ENCODE data around the gene SORCS3.

SORCS3 gene

GRCh38 chr10:104842704-104843103, 201.6 kb downstream of the SORCS3 start:
- no peak for DNase-seq (ENCODE audit: low spot score)

- DNase-seq (ENCODE audit: low spot score), result no peak
Observed at GRCh38 chr10:104844073-104844472, 203.0 kb downstream of the SORCS3 start.

GRCh38 chr10:104850023-104850422, 208.9 kb downstream of the SORCS3 start:
- DNase-seq (ENCODE audit: low spot score), result no peak

DNA sequence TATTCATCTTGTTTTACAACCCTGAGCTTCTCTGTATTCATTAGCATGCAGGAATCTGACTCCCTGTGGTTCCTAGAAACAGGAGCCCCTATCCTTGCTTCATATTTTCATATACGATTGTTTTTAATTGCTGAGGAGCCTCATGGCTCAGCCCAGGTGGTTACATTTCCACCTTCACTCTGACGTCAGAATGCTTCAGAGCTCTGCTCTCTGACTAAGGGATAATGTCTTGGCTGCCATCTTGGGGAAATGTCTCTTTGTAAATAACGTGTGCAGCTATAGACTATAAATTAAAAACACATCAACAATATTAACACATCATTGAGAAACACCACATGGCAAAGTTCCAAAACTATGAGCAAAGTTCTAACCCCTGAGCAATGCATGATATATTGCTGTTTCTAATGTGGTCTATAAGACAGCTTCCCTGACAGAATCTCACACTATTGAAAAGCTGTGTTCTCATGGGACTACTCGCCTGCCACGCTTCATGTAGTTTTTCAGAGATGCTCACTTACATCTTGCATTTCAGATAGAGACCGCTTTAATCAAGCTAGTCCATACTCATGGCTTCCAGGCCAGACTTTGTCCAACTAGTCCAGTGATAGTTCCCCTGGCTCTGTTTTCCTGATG, 227.0 kb downstream of the SORCS3 start:
- no peak for DNase-seq (ENCODE audit: low spot score)

GRCh38 chr10:104872691-104873090, 231.6 kb downstream of the SORCS3 start:
- no peak for DNase-seq (ENCODE audit: low spot score)

- DNase-seq (ENCODE audit: low spot score), result no peak
Observed at GRCh38 chr10:104873161-104873560, 232.1 kb downstream of the SORCS3 start.

DNA sequence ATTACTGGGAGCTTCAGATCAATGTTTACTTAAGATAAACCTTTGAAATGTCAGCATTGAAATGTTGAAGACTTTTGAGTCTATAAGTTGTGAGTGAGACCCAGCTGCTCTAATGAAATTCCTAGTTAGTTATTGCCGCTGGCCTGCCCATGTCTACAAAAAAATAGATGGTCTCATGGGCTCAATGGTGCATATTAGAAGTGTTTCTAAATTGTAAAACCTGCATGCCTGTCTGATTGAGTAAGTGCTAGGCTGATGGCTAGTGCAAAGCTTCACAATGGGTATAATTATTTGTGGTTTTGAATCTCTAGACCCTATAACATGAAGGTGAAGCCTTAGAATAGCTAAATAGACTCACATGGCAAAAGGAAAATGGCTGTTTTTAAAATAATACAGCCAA, 234.5 kb downstream of the SORCS3 start:
- DNase-seq (ENCODE audit: low spot score), result no peak

DNA sequence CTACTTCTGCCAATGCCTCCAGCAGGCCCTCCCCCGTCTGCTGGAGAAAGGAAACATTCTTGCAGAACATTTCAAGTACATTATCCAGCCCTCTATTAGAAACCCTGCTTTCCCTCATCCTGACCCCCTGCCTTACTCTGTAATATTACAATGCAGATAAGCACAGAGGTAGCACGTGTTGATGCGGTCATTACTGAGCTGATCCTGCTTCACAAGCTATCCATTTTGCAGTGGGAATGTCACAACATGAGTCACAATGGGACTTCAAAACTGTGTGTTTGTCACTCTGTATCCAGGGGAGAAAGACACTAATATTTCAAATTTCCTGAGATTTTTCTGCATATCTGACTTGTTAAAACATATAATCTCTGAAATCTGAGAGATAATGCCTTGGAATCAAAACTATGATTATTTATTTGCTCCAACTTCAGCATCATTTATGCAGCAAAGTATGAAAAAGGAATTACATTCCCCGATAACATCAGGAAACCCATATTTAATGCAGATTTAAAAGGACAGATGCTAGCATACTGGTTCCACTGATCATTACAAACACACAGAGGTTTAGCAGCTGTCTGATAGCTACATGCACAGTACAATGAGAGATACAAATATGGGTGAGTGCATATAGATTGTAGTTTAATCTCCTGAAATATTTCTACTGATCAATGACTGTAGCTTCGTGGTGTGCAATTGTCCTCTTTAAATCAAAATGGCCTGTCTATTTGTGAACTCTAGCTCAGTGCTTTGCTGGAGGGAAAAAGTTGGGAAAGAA, 239.7 kb downstream of the SORCS3 start:
- no peak for DNase-seq (ENCODE audit: low spot score)

DNA sequence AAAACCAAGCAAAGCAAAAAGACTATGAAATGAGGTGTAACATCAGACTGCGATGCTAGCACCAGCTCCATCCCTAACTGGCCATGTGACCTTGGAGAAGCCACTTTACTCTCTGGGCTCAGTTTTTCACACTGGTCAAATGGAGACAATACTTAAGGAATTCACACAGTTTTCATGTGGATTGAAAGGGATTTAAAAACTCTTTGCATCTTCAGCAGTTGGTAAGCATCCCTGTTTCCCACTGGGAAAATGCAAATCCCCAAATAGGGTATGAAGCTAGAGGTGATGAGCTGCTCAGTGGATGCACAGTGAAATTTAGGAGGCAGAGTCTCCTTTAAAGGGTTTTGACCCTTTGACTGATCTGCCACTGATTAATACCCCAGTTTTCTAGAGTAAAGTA, 240.7 kb downstream of the SORCS3 start:
- DNase-seq (ENCODE audit: low spot score), result no peak

DNA sequence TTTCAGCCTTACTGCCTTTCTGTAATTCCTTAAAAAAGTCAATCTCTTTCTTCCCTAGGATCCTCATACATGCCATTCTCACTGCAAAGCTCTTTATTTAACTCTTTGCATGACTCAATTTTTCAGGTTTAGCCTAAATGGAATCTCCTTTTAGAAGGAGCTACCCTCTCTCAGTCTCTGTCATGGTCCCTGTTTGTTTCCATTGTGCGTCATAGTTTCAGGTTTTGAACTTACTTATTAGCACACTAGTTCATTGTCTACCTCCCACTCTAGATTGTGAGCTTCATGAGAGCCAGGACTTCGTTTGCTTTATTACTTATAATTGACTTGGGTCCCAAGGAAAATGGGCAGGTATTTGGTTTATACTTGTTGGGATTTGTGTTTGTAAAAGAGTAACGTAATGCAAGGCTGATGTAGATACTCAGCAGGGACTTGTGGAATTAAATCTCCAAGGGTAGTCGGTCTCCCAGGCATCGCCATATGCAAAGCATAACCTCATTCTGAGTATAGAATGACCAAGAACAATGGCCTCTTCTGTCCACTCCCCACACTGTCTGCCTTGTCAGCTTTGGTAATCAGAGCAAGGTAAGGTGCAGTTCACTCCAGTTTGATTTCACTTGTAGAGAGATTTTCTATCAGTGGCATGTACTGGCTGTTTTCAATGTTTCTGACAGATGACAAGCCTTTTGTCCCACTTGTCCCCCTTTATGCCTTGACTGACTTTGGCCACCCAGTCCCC, 252.0 kb downstream of the SORCS3 start:
- DNase-seq (ENCODE audit: low spot score), result no peak

GRCh38 chr10:104893701-104894100, 252.6 kb downstream of the SORCS3 start:
- DNase-seq (ENCODE audit: low spot score), result no peak

GRCh38 chr10:104894681-104895080, 253.6 kb downstream of the SORCS3 start:
- no peak for DNase-seq (ENCODE audit: low spot score)

GRCh38 chr10:104895541-104895940, 254.5 kb downstream of the SORCS3 start:
- DNase-seq (ENCODE audit: low spot score), result no peak

DNA sequence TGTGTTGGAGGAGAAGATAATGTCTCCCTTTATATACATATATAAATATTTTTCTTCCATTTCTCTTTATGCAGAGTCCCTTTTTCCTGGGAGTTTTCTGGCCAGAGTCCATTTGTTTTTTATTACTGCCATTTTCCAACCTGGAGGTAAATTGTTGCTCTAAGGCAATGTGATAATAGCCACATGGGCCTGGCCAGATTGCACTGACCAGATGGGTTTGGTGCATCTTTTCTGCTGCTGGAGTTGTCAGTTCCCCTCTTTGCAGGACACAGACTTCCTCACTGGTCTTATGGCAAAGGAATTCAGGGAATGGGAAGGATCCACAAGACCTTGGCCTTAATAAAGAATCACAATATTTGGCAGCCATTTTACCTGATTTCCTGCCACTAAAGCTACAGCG, 254.9 kb downstream of the SORCS3 start:
- no peak for DNase-seq (ENCODE audit: low spot score)

- DNase-seq (ENCODE audit: low spot score), result no peak
Observed at GRCh38 chr10:104897696-104898095, 256.6 kb downstream of the SORCS3 start.

DNA sequence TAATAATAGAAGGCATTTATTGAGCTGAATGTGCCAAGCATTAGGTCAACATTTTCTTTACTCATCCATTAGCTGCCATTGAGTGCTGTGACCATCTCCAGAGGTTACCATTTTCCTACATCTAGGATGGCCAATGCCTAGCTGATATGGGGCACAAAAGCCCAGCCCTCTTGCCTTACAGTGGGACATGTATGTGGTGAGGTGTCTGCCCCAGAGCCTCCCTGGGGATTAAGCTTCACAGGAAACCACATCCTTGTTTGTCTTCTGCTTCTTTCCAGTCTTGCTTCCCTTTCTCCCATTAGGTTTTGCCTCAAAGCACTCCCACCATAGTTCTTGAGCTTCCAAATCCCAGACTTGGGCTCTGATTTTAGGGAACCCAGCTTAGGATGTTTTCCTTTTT, 258.7 kb downstream of the SORCS3 start:
- no peak for DNase-seq (ENCODE audit: low spot score)

- no peak for DNase-seq (ENCODE audit: low spot score)
Observed at GRCh38 chr10:104903433-104903832, 262.3 kb downstream of the SORCS3 start.

- DNase-seq (ENCODE audit: low spot score), result no peak
Observed at GRCh38 chr10:104904753-104905323, 263.7 kb downstream of the SORCS3 start.

DNA sequence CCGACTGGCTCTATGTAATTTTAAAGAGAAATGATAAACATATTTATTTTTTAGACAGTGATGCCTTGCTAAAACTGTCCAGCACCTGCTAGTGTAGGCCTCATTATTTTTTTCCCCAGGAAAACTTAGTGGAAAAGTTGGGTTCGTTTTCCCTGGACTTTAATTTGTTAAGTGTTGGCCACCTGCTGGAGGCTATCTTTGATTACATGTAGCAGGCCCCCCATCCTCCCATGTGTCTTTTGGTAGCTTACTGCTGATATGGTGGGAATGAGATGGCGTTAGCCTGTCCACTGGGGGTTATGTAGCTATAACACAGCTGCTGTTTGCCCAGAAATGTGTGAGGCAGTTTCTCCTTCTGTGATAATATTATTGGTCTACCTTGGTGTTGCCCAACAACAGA, 265.0 kb downstream of the SORCS3 start:
- no peak for DNase-seq (ENCODE audit: low spot score)

DNA sequence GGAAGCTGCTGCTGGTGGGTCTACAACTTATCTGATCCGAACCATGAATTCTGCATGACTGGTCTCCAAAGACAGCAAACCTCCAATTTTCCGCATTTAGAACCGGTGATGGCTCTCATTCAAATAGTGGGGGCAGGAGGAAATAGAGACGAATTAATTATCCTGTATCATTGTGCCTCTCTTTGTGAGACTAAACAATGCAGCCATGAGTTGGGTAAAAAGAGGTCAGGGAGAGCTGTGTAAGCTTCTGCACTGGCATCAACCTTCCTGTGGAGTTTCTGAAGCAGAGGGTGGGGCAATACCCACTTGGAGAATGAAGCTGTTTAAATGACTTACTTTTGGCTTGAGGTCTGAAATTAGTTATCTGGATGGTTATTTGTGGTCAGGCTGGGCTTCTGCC, 266.4 kb downstream of the SORCS3 start:
- no peak for DNase-seq (ENCODE audit: low spot score)

- DNase-seq (ENCODE audit: low spot score), result no peak
Observed at GRCh38 chr10:104908581-104908980, 267.5 kb downstream of the SORCS3 start.

DNA sequence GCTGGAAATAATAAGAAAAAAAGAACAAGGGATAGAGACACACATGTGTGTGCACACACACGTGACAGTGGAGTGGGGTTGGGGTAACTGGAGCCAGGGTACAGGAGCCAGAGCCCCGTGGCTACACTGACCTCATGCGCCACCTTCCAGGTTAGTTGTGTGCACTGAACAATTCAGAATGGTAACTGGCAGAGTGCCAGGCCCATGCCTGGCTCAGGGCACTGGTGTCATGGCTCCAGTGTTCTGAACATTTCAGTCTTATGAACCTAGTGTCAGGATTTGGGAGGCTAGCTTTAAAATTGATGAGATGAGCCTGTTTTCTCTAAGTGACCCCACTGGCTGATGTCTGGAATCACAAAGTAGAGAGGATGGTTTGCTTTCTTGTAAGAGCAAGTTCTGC, 269.6 kb downstream of the SORCS3 start:
- no peak for DNase-seq (ENCODE audit: low spot score)

GRCh38 chr10:104913390-104913789, 272.3 kb downstream of the SORCS3 start:
- DNase-seq (ENCODE audit: low spot score), result no peak
